HCT116 (cell line): Measurements from ENCODE around the gene SLC17A8. TPM values are rescaled to one million over a fixed set of nuclear protein-coding genes. Genes with fewer than 3 reads are reported as not detected.

Source experiments
- ATAC-seq: fragments of 200-7000 bp; cut with Tn5 transposase; 2 replicates; pipeline ENCODE4 v1.9.1; 2020; ENCODE audit warnings: mild to moderate bottlenecking, moderate library complexity
- BruUV-seq: library from RNA; stranded (reverse); fragments of 400-500 nt; replicated peaks from 2 replicates; lab custom pipeline; 2021; lab: Mats Ljungman, UMichigan
- CTCF ChIA-PET: fragments of 300-600 bp; sonication (Branson Sonifier 250); formaldehyde crosslinking; loops from one replicate; lab custom pipeline; 2021; ENCODE audit warnings: antibody characterized with exemption; lab: Charles Lee
- POLR2A ChIA-PET: fragments of 300-600, 350-600 bp; sonication (Branson Sonifier 250); formaldehyde crosslinking; loops from one replicate; lab custom pipeline; 2021; ENCODE audit warnings: antibody characterized with exemption; lab: Charles Lee
- RAD21 ChIA-PET, 2 experiments: fragments of 300-600 bp; sonication (Branson Sonifier 250); formaldehyde crosslinking; loops; one replicate each; lab custom pipeline; 2023; ENCODE audit warnings: low total read pairs in 2 of 2; ENCODE audit not compliant: uncharacterized antibody in 2 of 2, unreplicated experiment in 2 of 2, low non-redundant PET in 1 of 2; lab: Charles Lee
- DNase-seq: peaks from one replicate; pipeline ENCODE4 v3.0.0-alpha.2; 2010; ENCODE audit warnings: low read depth, low spot score
- H2AFZ ChIP-seq: fragments of 200-600 bp; shearing (Covaris generic), sonication (generic); 2 replicates; pipeline ENCODE4 v1.6.1; 2017; ENCODE audit warnings: low read depth, mixed run types, mixed read lengths, antibody characterized with exemption, low read length; ENCODE audit not compliant: poor library complexity, severe bottlenecking
- H3K27ac ChIP-seq: 2 replicates; pipeline ENCODE4 v1.5.1; 2012; ENCODE audit warnings: low read depth, low read length
- H3K27me3 ChIP-seq: fragments of 200-600 bp; sonication (generic); 2 replicates; pipeline ENCODE4 v1.6.1; 2016; ENCODE audit warnings: mixed run types, low read length, mixed read lengths; ENCODE audit not compliant: insufficient read depth
- H3K36me3 ChIP-seq, 2 experiments: fragments of 200-500 bp in 1 of 2; fragments of 200-600 bp in 1 of 2; sonication (Bioruptor generic) in 1 of 2; sonication (generic) in 1 of 2; 2 replicates each; pipeline versions ENCODE4 v1.5.1 to v1.6.1; 2014 to 2016; ENCODE audit warnings: low read length in 2 of 2, inconsistent platforms in 1 of 2, mixed read lengths in 1 of 2, mixed run types in 1 of 2; ENCODE audit not compliant: insufficient read depth in 2 of 2, control insufficient read depth in 1 of 2
- H3K4me1 ChIP-seq, 2 experiments: fragments of 200-600 bp in 1 of 2; sonication (generic) in 1 of 2; 2 replicates each; pipeline versions ENCODE4 v1.5.1 to v1.6.1; 2012 to 2017; ENCODE audit warnings: low read length in 2 of 2, inconsistent platforms in 1 of 2, mild to moderate bottlenecking in 1 of 2, mixed read lengths in 1 of 2, mixed run types in 1 of 2, moderate library complexity in 1 of 2; ENCODE audit not compliant: insufficient read depth in 2 of 2, control insufficient read depth in 1 of 2
- H3K4me2 ChIP-seq: fragments of 200-600 bp; sonication (generic); 2 replicates; pipeline ENCODE4 v1.6.1; 2017; ENCODE audit warnings: mixed run types, low read length, mixed read lengths
- H3K4me3 ChIP-seq, 2 experiments: fragments of 200-600 bp in 1 of 2; sonication (generic) in 1 of 2; replicated peaks in 1 of 2; 2 replicates each; pipeline ENCODE4 v1.5.1; 2011 to 2016; ENCODE audit warnings: low read length in 2 of 2, control low read depth in 1 of 2, low read depth in 1 of 2, mild to moderate bottlenecking in 1 of 2, mixed read lengths in 1 of 2, mixed run types in 1 of 2
- H3K79me2 ChIP-seq: fragments of 200-600 bp; sonication (generic); 2 replicates; pipeline ENCODE4 v1.6.1; 2017; ENCODE audit warnings: mild to moderate bottlenecking, mixed run types, low read length, moderate library complexity, mixed read lengths; ENCODE audit not compliant: insufficient read depth
- H3K9ac ChIP-seq: fragments of 200-600 bp; sonication (generic); 2 replicates; pipeline ENCODE4 v1.6.1; 2016; ENCODE audit warnings: low read length, mixed read lengths
- H3K9me2 ChIP-seq: fragments of 200-600 bp; sonication (generic), shearing (Covaris generic); 2 replicates; pipeline ENCODE4 v1.6.1; 2017; ENCODE audit warnings: mixed run types, mild to moderate bottlenecking, moderate library complexity; ENCODE audit not compliant: insufficient read depth
- H3K9me3 ChIP-seq, 2 experiments: fragments of 200-500 bp in 1 of 2; fragments of 200-600 bp in 1 of 2; sonication (Bioruptor generic) in 1 of 2; sonication (generic) in 1 of 2; 2 replicates each; pipeline ENCODE4 v1.6.1; 2014 to 2017; ENCODE audit warnings: low read length in 2 of 2, mixed read lengths in 2 of 2, inconsistent platforms in 1 of 2, low read depth in 1 of 2, mild to moderate bottlenecking in 1 of 2, mixed run types in 1 of 2, moderate library complexity in 1 of 2; ENCODE audit not compliant: control insufficient read depth in 1 of 2, insufficient read depth in 1 of 2
- H4K20me1 ChIP-seq: fragments of 200-600 bp; sonication (generic), shearing (Covaris generic); 2 replicates; pipeline ENCODE4 v1.6.1; 2017; ENCODE audit warnings: mixed run types, mild to moderate bottlenecking, moderate library complexity; ENCODE audit not compliant: insufficient read depth
- CBX3 ChIP-seq: IDR thresholded peaks from 2 replicates; pipeline ENCODE4 v1.6.1; 2012; ENCODE audit warnings: low read depth
- CEBPB ChIP-seq: IDR thresholded peaks from 2 replicates; pipeline ENCODE4 v1.6.1; 2012; ENCODE audit warnings: low read depth
- EGR1 ChIP-seq: IDR thresholded peaks from 2 replicates; pipeline ENCODE4 v1.6.1; 2012; ENCODE audit warnings: low read depth
- ELF1 ChIP-seq: IDR thresholded peaks from 2 replicates; pipeline ENCODE4 v1.6.1; 2012; ENCODE audit warnings: low read depth, borderline replicate concordance
- EZH2 ChIP-seq: fragments of 200-600 bp; sonication (generic); IDR thresholded peaks from 2 replicates; pipeline ENCODE4 v1.6.1; 2017; ENCODE audit warnings: antibody characterized with exemption, mixed run types
- JUND ChIP-seq: IDR thresholded peaks from 2 replicates; pipeline ENCODE4 v1.6.1; 2012
- POLR2A ChIP-seq: IDR thresholded peaks from 2 replicates; pipeline ENCODE4 v1.7.0; 2011; ENCODE audit warnings: borderline replicate concordance; ENCODE audit not compliant: insufficient read depth, insufficient read length; ENCODE audit errors: extremely low read depth
- POLR2AphosphoS5 ChIP-seq: IDR thresholded peaks from 2 replicates; pipeline ENCODE4 v1.6.1; 2011; ENCODE audit warnings: mild to moderate bottlenecking, low read depth, low read length, moderate library complexity
- RAD21 ChIP-seq: IDR thresholded peaks from 2 replicates; pipeline ENCODE4 v1.6.1; 2012; ENCODE audit warnings: low read depth, mild to moderate bottlenecking
- SRF ChIP-seq: IDR thresholded peaks from 2 replicates; pipeline ENCODE4 v1.6.1; 2012; ENCODE audit warnings: low read depth
- TCF7L2 ChIP-seq: IDR thresholded peaks from 2 replicates; pipeline ENCODE4 v1.7.0; 2011; ENCODE audit warnings: borderline replicate concordance, inconsistent platforms; ENCODE audit not compliant: insufficient read depth, insufficient read length; ENCODE audit errors: extremely low read depth
- YY1 ChIP-seq: IDR thresholded peaks from 2 replicates; pipeline ENCODE4 v1.6.1; 2011; ENCODE audit warnings: low read length, low read depth, moderate library complexity, mild to moderate bottlenecking; ENCODE audit not compliant: insufficient replicate concordance; ENCODE audit errors: extremely low read depth
- intact Hi-C: fragments of 100-400 bp; cut with micrococcal nuclease; formaldehyde crosslinking; loops from 2 replicates; pipeline ENCODE4 v1.10.0; 2022
- total RNA-seq: library from RNA; stranded (reverse); gene quantifications from one replicate; pipeline ENCODE4 v1.2.1, GENCODE V29; 2021; ENCODE audit not compliant: unreplicated experiment
- TF ChIP-seq, protein P1 (sequence below): IDR thresholded peaks from 2 replicates; pipeline ENCODE4 v1.6.1; 2012
- TF ChIP-seq, protein P2 (sequence below): IDR thresholded peaks from 2 replicates; pipeline ENCODE4 v1.6.1; 2012; ENCODE audit warnings: low read depth
- TF ChIP-seq, protein P3 (sequence below), 3 experiments: fragments of 200-600 bp in 1 of 3; sonication (generic) in 1 of 3; IDR thresholded peaks in 2 of 3; conservative IDR thresholded peaks in 1 of 3; 2 replicates each; pipeline ENCODE4 v1.5.1; 2012 to 2017; ENCODE audit warnings: low read depth in 2 of 3, low read length in 2 of 3, antibody characterized with exemption in 1 of 3, borderline replicate concordance in 1 of 3, control low read depth in 1 of 3, mild to moderate bottlenecking in 1 of 3, mixed read lengths in 1 of 3, mixed run types in 1 of 3, moderate library complexity in 1 of 3; ENCODE audit not compliant: insufficient read depth in 1 of 3

SLC17A8 gene
- total RNA-seq, 1 experiment from 2014 or later, result not detected

DNA sequence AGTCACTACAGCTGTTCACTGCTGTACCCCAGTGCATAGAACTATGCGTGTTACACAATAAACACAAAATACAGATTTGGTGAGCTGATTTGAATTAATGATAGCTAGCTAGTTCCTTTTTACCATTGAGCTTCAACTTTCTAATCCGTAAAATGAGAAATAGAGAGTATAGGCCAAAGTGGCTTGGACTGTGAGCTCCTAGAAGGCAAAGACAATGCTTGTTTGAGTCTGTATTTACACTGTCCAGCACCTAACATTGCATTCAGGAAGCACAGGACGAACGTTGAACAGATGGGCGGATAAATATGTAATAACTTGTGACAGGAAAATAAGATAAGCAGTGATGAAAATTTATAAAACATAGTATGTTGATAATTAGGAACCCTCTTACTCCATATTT lies 31.5 kb downstream of the SLC17A8 start:
- no peaks in the 10 kb centered on the region for H4K20me1 ChIP-seq
- no peak overlapping the region for H2AFZ ChIP-seq
- H3K36me3 ChIP-seq, result no peaks in the 10 kb centered on the region
- RAD21 ChIA-PET, result no interaction called here
- no peak overlapping the region for H3K9ac ChIP-seq
- no peak overlapping the region for H3K4me3 ChIP-seq
- no peak overlapping the region for H3K27ac ChIP-seq
- intact Hi-C loops, result no loop called here
- no peak for DNase-seq
- no TSS peak for BruUV-seq
- no peak for TF ChIP-seq POLR2AphosphoS5
- TF ChIP-seq SRF, result no peak
- no peak for TF ChIP-seq EGR1
- TF ChIP-seq, protein P1, sequence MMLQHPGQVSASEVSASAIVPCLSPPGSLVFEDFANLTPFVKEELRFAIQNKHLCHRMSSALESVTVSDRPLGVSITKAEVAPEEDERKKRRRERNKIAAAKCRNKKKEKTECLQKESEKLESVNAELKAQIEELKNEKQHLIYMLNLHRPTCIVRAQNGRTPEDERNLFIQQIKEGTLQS, result no peak
- TF ChIP-seq POLR2A, result no peak
- no peak for TF ChIP-seq JUND
- no peak for TF ChIP-seq EZH2
- CTCF ChIA-PET, result interaction anchor here (2.3 kb wide), 1 partner anchor 16 kb away, joined by 13 read pairs; no protein-coding TSS in a partner anchor
- no peaks in the 10 kb centered on the region for H3K9me2 ChIP-seq
- no peaks in the 10 kb centered on the region for H3K4me1 ChIP-seq
- H3K27me3 ChIP-seq, result no peaks in the 10 kb centered on the region
- H3K9me3 ChIP-seq, result no peaks in the 10 kb centered on the region
- ATAC-seq, result no peak
- H3K79me2 ChIP-seq, result no peaks in the 10 kb centered on the region
- POLR2A ChIA-PET, result no interaction called here
- no peak overlapping the region for H3K4me2 ChIP-seq

DNA sequence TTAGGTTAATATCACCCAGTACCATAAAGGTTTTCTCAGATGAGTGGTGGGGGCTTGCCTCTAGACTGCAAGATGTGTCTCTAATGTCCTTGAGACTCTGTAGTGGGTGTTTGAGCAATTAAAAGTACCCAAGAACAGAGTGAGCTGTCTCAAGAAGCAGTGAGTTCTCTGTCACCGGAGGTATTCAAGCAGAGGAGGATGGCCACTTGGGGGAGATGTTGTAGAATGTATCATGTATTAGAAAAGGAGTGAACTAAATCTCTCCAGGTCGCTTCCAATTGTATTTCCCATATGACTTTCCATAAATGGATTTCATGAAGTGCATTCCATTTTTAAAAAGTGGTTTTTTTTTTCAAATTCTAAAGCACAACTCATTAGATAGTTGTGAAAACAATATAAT lies 35.0 kb downstream of the SLC17A8 start:
- H3K27me3 ChIP-seq, result no peaks in the 10 kb centered on the region
- intact Hi-C loops, result no loop called here
- H3K9ac ChIP-seq, result no peak overlapping the region
- no peak overlapping the region for H3K27ac ChIP-seq
- H3K36me3 ChIP-seq, result no peaks in the 10 kb centered on the region
- no peaks in the 10 kb centered on the region for H3K9me2 ChIP-seq
- ATAC-seq, result no peak
- DNase-seq, result no peak
- ChIA-PET RAD21 (no interaction called here), POLR2A (no interaction called here), CTCF (interaction anchor here (1.1 kb wide), 1 partner anchor 13 kb away, joined by 4 read pairs; no protein-coding TSS in a partner anchor)
- H4K20me1 ChIP-seq, result no peaks in the 10 kb centered on the region
- TF ChIP-seq, protein P2, sequence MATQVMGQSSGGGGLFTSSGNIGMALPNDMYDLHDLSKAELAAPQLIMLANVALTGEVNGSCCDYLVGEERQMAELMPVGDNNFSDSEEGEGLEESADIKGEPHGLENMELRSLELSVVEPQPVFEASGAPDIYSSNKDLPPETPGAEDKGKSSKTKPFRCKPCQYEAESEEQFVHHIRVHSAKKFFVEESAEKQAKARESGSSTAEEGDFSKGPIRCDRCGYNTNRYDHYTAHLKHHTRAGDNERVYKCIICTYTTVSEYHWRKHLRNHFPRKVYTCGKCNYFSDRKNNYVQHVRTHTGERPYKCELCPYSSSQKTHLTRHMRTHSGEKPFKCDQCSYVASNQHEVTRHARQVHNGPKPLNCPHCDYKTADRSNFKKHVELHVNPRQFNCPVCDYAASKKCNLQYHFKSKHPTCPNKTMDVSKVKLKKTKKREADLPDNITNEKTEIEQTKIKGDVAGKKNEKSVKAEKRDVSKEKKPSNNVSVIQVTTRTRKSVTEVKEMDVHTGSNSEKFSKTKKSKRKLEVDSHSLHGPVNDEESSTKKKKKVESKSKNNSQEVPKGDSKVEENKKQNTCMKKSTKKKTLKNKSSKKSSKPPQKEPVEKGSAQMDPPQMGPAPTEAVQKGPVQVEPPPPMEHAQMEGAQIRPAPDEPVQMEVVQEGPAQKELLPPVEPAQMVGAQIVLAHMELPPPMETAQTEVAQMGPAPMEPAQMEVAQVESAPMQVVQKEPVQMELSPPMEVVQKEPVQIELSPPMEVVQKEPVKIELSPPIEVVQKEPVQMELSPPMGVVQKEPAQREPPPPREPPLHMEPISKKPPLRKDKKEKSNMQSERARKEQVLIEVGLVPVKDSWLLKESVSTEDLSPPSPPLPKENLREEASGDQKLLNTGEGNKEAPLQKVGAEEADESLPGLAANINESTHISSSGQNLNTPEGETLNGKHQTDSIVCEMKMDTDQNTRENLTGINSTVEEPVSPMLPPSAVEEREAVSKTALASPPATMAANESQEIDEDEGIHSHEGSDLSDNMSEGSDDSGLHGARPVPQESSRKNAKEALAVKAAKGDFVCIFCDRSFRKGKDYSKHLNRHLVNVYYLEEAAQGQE, result no peak
- TF ChIP-seq TCF7L2, result no peak
- TF ChIP-seq EGR1, result no peak
- no peak for TF ChIP-seq CBX3
- no peak for TF ChIP-seq ELF1
- no peak for TF ChIP-seq YY1
- TF ChIP-seq, protein P1, result no peak
- TF ChIP-seq CEBPB, result no peak
- peak; percentile 41 for TF ChIP-seq RAD21
- TF ChIP-seq, protein P3, sequence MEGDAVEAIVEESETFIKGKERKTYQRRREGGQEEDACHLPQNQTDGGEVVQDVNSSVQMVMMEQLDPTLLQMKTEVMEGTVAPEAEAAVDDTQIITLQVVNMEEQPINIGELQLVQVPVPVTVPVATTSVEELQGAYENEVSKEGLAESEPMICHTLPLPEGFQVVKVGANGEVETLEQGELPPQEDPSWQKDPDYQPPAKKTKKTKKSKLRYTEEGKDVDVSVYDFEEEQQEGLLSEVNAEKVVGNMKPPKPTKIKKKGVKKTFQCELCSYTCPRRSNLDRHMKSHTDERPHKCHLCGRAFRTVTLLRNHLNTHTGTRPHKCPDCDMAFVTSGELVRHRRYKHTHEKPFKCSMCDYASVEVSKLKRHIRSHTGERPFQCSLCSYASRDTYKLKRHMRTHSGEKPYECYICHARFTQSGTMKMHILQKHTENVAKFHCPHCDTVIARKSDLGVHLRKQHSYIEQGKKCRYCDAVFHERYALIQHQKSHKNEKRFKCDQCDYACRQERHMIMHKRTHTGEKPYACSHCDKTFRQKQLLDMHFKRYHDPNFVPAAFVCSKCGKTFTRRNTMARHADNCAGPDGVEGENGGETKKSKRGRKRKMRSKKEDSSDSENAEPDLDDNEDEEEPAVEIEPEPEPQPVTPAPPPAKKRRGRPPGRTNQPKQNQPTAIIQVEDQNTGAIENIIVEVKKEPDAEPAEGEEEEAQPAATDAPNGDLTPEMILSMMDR (IDR thresholded peaks at IDR 0.05 in 2 of 3, conservative IDR thresholded peaks at IDR 0.05 in 1 of 3; ENCODE audit: borderline replicate concordance in 1 of 3, insufficient read depth in 1 of 3, low read depth in 2 of 3, low read length in 2 of 3), result peak in 2 of 3 experiments; percentile 23 to 31; a peak in 2 of 6 replicates
- no peak overlapping the region for H3K4me2 ChIP-seq
- BruUV-seq, result no TSS peak
- H2AFZ ChIP-seq, result no peak overlapping the region
- H3K79me2 ChIP-seq, result no peaks in the 10 kb centered on the region
- no peaks in the 10 kb centered on the region for H3K4me1 ChIP-seq
- no peaks in the 10 kb centered on the region for H3K9me3 ChIP-seq
- H3K4me3 ChIP-seq, result no peak overlapping the region
